ENCODE data around the gene TBC1D9.
A peak's percentile ranks its signal among the peaks of the same experiment; 100 is the strongest.

Gene TBC1D9

DNA sequence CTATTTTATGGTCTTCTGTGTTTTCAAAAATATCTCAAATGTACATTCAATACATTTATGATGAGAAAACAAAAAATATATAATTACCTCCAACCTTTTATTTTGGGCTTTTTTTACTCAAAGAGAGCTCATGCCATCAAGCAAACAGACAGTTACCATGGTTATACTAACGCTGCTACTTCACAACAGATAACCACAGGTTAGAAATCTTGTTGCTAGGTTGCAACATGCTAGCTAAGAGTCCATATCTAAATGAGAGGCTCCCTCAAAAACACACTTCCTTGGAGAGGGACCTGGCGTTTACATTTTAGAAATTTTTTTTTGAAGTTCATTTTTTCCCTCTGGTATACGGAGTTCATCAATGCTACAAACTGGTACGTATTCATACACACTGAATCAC is 44.3 kb downstream of the TBC1D9 start:
- H2AFZ ChIP-seq (ENCODE audit: low read length), result no peak overlapping the region
- H3K79me2 ChIP-seq (ENCODE audit: insufficient read depth, low read length), result no peaks in the 10 kb centered on the region
- no peak overlapping the region for H3K4me2 ChIP-seq (ENCODE audit: low read depth, low read length, poor library complexity, severe bottlenecking)
- H3K4me1 ChIP-seq (ENCODE audit: insufficient read depth, low read length, poor library complexity, severe bottlenecking), result peaks cover 27% of the 10 kb centered on the region
- H3K36me3 ChIP-seq (ENCODE audit: insufficient read depth, low read length), result no peaks in the 10 kb centered on the region
- no peaks in the 10 kb centered on the region for H4K20me1 ChIP-seq (ENCODE audit: insufficient read depth, low read length, poor library complexity, severe bottlenecking)
- H3K9me2 ChIP-seq (replicated peaks; ENCODE audit: low read depth, low read length), result no peaks in the 10 kb centered on the region
- H3K9me3 ChIP-seq (ENCODE audit: insufficient read depth, low read depth, low read length), result no peaks in the 10 kb centered on the region
- H3K4me3 ChIP-seq (ENCODE audit: low read length, poor library complexity, severe bottlenecking), result no peak overlapping the region
- H3K9ac ChIP-seq (ENCODE audit: low read depth, low read length, poor library complexity, severe bottlenecking), result no peak overlapping the region
- no peaks in the 10 kb centered on the region for H3K27me3 ChIP-seq (ENCODE audit: insufficient read depth, low read length, poor library complexity, severe bottlenecking)
- TF ChIP-seq, protein P1, sequence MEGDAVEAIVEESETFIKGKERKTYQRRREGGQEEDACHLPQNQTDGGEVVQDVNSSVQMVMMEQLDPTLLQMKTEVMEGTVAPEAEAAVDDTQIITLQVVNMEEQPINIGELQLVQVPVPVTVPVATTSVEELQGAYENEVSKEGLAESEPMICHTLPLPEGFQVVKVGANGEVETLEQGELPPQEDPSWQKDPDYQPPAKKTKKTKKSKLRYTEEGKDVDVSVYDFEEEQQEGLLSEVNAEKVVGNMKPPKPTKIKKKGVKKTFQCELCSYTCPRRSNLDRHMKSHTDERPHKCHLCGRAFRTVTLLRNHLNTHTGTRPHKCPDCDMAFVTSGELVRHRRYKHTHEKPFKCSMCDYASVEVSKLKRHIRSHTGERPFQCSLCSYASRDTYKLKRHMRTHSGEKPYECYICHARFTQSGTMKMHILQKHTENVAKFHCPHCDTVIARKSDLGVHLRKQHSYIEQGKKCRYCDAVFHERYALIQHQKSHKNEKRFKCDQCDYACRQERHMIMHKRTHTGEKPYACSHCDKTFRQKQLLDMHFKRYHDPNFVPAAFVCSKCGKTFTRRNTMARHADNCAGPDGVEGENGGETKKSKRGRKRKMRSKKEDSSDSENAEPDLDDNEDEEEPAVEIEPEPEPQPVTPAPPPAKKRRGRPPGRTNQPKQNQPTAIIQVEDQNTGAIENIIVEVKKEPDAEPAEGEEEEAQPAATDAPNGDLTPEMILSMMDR (conservative IDR thresholded peaks at IDR 0.05; ENCODE audit: low read length), result no peak
- no peak for TF ChIP-seq EZH2phosphoT487 (IDR thresholded peaks at IDR 0.05; ENCODE audit: borderline replicate concordance)
- no peaks in the 10 kb centered on the region for H3F3A ChIP-seq (ENCODE audit: low read depth)

DNA sequence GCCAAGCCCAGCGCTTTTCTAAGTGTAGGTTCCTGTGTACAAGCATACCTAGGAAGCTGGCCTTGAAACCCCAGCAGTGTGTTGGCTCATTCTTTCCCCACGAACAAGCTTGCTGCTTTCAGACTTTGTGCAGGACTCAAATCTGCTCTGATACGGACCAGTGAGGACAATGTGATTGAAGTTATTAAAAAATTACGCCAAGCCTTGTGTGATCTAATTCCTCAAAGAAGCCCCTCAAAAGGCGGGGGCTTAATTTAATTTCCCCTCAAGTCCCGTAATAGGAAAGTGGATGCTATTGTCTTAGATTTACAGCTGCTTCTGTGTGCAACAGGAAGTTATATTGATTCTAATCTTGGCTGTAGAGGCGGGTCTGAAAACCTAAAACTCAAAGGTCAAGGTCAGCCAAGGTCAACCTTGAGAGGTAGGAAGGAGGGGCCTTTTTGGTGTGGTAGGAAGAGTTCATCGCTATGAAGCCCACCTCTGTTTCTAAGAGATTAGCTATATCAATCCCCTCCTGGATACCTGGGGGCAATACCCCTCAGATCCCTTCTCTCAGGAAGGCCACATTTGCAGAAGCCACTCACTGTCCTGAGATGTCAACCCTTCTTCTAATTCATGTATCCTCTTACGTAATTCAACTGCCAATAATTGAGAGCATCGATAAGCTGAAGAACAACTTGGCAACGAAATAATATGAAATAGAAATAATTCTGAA is 45.1 kb downstream of the TBC1D9 start:
- Histone ChIP-seq H3K4me1 (ENCODE audit: insufficient read depth, low read length, poor library complexity, severe bottlenecking) (peaks cover 20% of the 10 kb centered on the region), H3K4me3 (ENCODE audit: low read length, poor library complexity, severe bottlenecking) (no peak overlapping the region), H3K27me3 (ENCODE audit: insufficient read depth, low read length, poor library complexity, severe bottlenecking) (no peaks in the 10 kb centered on the region), H3K9me2 (replicated peaks; ENCODE audit: low read depth, low read length) (no peaks in the 10 kb centered on the region), H2AFZ (ENCODE audit: low read length) (no peak overlapping the region), H3K4me2 (ENCODE audit: low read depth, low read length, poor library complexity, severe bottlenecking) (peak overlapping the region; percentile 30), H4K20me1 (ENCODE audit: insufficient read depth, low read length, poor library complexity, severe bottlenecking) (no peaks in the 10 kb centered on the region), H3K79me2 (ENCODE audit: insufficient read depth, low read length) (no peaks in the 10 kb centered on the region), H3K9me3 (ENCODE audit: insufficient read depth, low read depth, low read length) (no peaks in the 10 kb centered on the region), H3K36me3 (ENCODE audit: insufficient read depth, low read length) (no peaks in the 10 kb centered on the region), H3K9ac (ENCODE audit: low read depth, low read length, poor library complexity, severe bottlenecking) (no peak overlapping the region), H3F3A (ENCODE audit: low read depth) (no peaks in the 10 kb centered on the region)
- TF ChIP-seq, protein P1 (conservative IDR thresholded peaks at IDR 0.05; ENCODE audit: low read length), result no peak
- TF ChIP-seq EZH2phosphoT487 (IDR thresholded peaks at IDR 0.05; ENCODE audit: borderline replicate concordance), result no peak

DNA sequence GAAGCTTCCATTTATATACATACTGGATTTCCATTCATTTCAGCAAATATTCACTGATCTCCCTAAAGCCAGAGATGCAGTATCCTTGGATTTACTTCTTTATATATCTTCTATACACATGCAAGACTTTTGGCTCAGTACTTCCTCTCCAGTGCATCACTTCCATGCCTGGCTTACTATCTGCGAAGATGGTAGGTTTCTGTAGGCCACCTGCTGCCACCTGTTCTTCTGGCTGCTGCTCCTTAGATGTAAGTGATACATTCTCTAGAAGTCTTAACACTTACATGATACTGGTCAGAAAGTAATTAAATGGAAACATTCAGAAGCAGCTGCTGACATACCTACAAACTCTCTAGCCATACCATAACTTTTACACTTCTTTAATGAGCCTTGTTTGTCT is 48.9 kb downstream of the TBC1D9 start:
- Histone ChIP-seq H3K36me3 (ENCODE audit: insufficient read depth, low read length) (no peaks in the 10 kb centered on the region), H3K4me3 (ENCODE audit: low read length, poor library complexity, severe bottlenecking) (no peak overlapping the region), H4K20me1 (ENCODE audit: insufficient read depth, low read length, poor library complexity, severe bottlenecking) (no peaks in the 10 kb centered on the region), H2AFZ (ENCODE audit: low read length) (no peak overlapping the region), H3K9me3 (ENCODE audit: insufficient read depth, low read depth, low read length) (no peaks in the 10 kb centered on the region), H3K9me2 (replicated peaks; ENCODE audit: low read depth, low read length) (no peaks in the 10 kb centered on the region), H3K4me1 (ENCODE audit: insufficient read depth, low read length, poor library complexity, severe bottlenecking) (peaks cover 13% of the 10 kb centered on the region), H3K4me2 (ENCODE audit: low read depth, low read length, poor library complexity, severe bottlenecking) (no peak overlapping the region), H3F3A (ENCODE audit: low read depth) (no peaks in the 10 kb centered on the region), H3K27me3 (ENCODE audit: insufficient read depth, low read length, poor library complexity, severe bottlenecking) (no peaks in the 10 kb centered on the region), H3K9ac (ENCODE audit: low read depth, low read length, poor library complexity, severe bottlenecking) (no peak overlapping the region), H3K79me2 (ENCODE audit: insufficient read depth, low read length) (no peaks in the 10 kb centered on the region)
- TF ChIP-seq, protein P1 (conservative IDR thresholded peaks at IDR 0.05; ENCODE audit: low read length), result no peak
- no peak for TF ChIP-seq EZH2phosphoT487 (IDR thresholded peaks at IDR 0.05; ENCODE audit: borderline replicate concordance)

All from Loucy (cell line).